Measurements from ENCODE around the gene PFKFB4.

PFKFB4 gene

GRCh38 chr3:48563382-48563918 lies 6.8 kb upstream of the PFKFB4 start, which contains the start of gene UCN2:
UCN2 (minus strand) TSS chr3:48563781; CDS start chr3:48563124, 657 bp downstream.
- peak; percentile 82 for DNase-seq (ENCODE audit: low read depth)
- TF ChIP-seq MYC (IDR thresholded peaks at IDR 0.05; ENCODE audit: low read depth, low read length): no peak
- 0 out of 2 replicates have a peak, but pooled peaks have one; percentile 5 for TF ChIP-seq MAX (IDR thresholded peaks at IDR 0.05; ENCODE audit: low read depth, low read length)
- peak within 1 kb of the TSS; percentile 53 for H3K4me3 ChIP-seq (ENCODE audit: low read depth, low read length)

GRCh38 chr3:48562367-48563095 lies 5.9 kb upstream of the PFKFB4 start:
- no peak for DNase-seq (ENCODE audit: low read depth)
- H3K4me3 ChIP-seq (ENCODE audit: low read depth, low read length): peak overlapping the region; percentile 53
- TF ChIP-seq MYC (IDR thresholded peaks at IDR 0.05; ENCODE audit: low read depth, low read length): no peak
- TF ChIP-seq CTCF (IDR thresholded peaks at IDR 0.05; ENCODE audit: low read depth, low read length): no peak
- no peak for TF ChIP-seq MAX (IDR thresholded peaks at IDR 0.05; ENCODE audit: low read depth, low read length)
- no peak for TF ChIP-seq POLR2A (IDR thresholded peaks at IDR 0.05; ENCODE audit: extremely low read depth, insufficient read length)

- peak overlapping the region; percentile 61 for H3K4me3 ChIP-seq (ENCODE audit: low read depth, low read length)
- peak; percentile 30 for TF ChIP-seq POLR2A (IDR thresholded peaks at IDR 0.05; ENCODE audit: extremely low read depth, insufficient read length)
- no peak for TF ChIP-seq MAX (IDR thresholded peaks at IDR 0.05; ENCODE audit: low read depth, low read length)
- peak; percentile 34 for TF ChIP-seq CTCF (IDR thresholded peaks at IDR 0.05; ENCODE audit: low read depth, low read length)
- no peak for TF ChIP-seq MYC (IDR thresholded peaks at IDR 0.05; ENCODE audit: low read depth, low read length)
- DNase-seq (ENCODE audit: low read depth): peak; percentile 86
Observed at GRCh38 chr3:48561045-48561736, 4.6 kb upstream of the PFKFB4 start.

- TF ChIP-seq MYC (IDR thresholded peaks at IDR 0.05; ENCODE audit: low read depth, low read length) (no peak), POLR2A (IDR thresholded peaks at IDR 0.05; ENCODE audit: extremely low read depth, insufficient read length) (peak; percentile 4)
- peak; percentile 75 for DNase-seq (ENCODE audit: low read depth)
- peak overlapping the region; percentile 61 for H3K4me3 ChIP-seq (ENCODE audit: low read depth, low read length)
Observed at GRCh38 chr3:48560648-48561018, 4.0 kb upstream of the PFKFB4 start.

- TF ChIP-seq MAX (IDR thresholded peaks at IDR 0.05; ENCODE audit: low read depth, low read length): no peak
- TF ChIP-seq POLR2A (IDR thresholded peaks at IDR 0.05; ENCODE audit: extremely low read depth, insufficient read length): no peak
- TF ChIP-seq MYC (IDR thresholded peaks at IDR 0.05; ENCODE audit: low read depth, low read length): no peak
- TF ChIP-seq CTCF (IDR thresholded peaks at IDR 0.05; ENCODE audit: low read depth, low read length): no peak
- peak overlapping the region; percentile 61 for H3K4me3 ChIP-seq (ENCODE audit: low read depth, low read length)
- peak; percentile 61 for DNase-seq (ENCODE audit: low read depth)
Observed at GRCh38 chr3:48558493-48559134, 2.0 kb upstream of the PFKFB4 start.

- H3K4me3 ChIP-seq (ENCODE audit: low read depth, low read length): peak overlapping the region; percentile 59
- TF ChIP-seq MAX (IDR thresholded peaks at IDR 0.05; ENCODE audit: low read depth, low read length) (no peak), MYC (IDR thresholded peaks at IDR 0.05; ENCODE audit: low read depth, low read length) (no peak), CTCF (IDR thresholded peaks at IDR 0.05; ENCODE audit: low read depth, low read length) (no peak), POLR2A (IDR thresholded peaks at IDR 0.05; ENCODE audit: extremely low read depth, insufficient read length) (no peak)
- no peak for DNase-seq (ENCODE audit: low read depth)
Observed at GRCh38 chr3:48555949-48556795, 431 bp downstream of the PFKFB4 start.
